ENCODE measurements around the gene DTX4.

The DTX4 gene

DNA sequence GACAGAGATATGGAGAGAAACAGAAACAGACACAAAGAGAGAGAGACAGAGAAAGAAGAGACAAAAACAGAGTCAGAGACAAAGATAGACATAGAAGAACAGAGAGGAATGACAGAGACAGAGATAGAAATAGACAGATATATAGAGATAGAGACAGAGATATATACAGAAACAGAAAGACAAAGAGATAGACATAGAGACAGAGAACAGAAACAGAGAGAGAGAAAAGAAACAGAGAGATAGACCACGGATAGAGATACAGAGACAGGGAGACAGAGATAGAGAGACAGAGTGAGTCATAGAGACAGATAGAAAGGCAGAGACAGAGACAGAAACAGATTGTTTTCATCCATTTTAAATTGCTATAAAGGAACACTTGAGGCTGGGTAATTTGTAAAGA, 53.1 kb downstream of the DTX4 start:
- H3K36me3 ChIP-seq = no peaks in the 10 kb centered on the region
- intact Hi-C loops (cut with DNase I; ENCODE audit: low total_unique reads) = no loop called here

DNA sequence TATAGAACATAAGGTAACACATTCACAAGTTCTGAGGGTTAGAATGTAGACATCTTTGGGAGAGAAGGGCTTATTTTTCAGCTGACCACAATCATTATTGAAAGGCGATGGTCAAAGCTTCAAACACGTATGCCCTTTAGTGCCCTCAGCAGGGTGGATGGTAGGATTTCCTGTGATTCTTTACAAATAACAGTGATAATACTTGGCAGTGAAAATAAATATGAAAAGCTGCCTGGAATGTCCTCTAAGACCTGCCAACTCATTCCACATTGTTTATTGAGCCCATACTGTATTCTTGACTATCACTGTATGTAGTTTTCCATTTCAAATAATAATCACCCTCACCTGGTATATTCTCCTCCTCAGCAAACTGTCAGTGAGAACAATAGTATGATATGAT, 54.5 kb downstream of the DTX4 start:
- no peak for TF ChIP-seq CTCF (IDR thresholded peaks at IDR 0.05)
- intact Hi-C loops (cut with DNase I; ENCODE audit: low total_unique reads) = no loop called here

More for the DNA sequence above, 53.1 kb downstream of the DTX4 start:
- no peak for DNase-seq
- Histone ChIP-seq H3K27ac (no peak overlapping the region), H3K27me3 (no peaks in the 10 kb centered on the region), H3K4me1 (peaks cover 0 to 11% (median 3%) of the 10 kb centered on the region in 4 donors), H3K9me3 (no peaks in the 10 kb centered on the region), H3K4me3 (no peak overlapping the region)
- TF ChIP-seq CTCF (IDR thresholded peaks at IDR 0.05) = no peak

DNA sequence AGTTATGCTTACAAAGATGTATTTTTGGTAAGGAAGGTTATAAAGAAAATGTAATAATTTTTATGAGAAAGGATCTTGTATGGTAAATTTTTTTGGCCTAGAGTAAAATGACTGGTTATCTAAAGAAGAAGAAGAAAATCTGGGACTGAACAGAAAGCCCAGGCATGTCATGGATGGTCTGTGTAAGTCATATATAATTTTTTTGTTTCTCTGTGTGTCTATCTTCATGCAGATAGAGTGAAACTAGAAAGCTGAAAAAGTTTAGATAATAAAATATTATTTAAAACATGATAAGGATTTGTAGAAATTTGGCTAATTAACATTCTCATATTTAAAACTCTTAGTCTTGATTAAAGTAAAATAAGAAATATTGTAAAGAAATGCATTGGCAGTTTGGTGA, 68.4 kb downstream of the DTX4 start:
- Histone ChIP-seq H3K9me3 (no peaks in the 10 kb centered on the region), H3K36me3 (no peaks in the 10 kb centered on the region), H3K4me3 (no peak overlapping the region), H3K27ac (no peak overlapping the region), H3K4me1 (no peaks in the 10 kb centered on the region), H3K27me3 (no peaks in the 10 kb centered on the region)
- no peak for TF ChIP-seq CTCF (IDR thresholded peaks at IDR 0.05)
- intact Hi-C loops (cut with DNase I; ENCODE audit: low total_unique reads) = no loop called here
- DNase-seq = no peak

More for the DNA sequence above, 54.5 kb downstream of the DTX4 start:
- no peak for DNase-seq
- H3K9me3 ChIP-seq = no peaks in the 10 kb centered on the region
- no peak overlapping the region for H3K4me3 ChIP-seq
- no peaks in the 10 kb centered on the region for H3K36me3 ChIP-seq
- H3K27me3 ChIP-seq = no peaks in the 10 kb centered on the region
- H3K4me1 ChIP-seq = peaks cover 0 to 6% (median 1%) of the 10 kb centered on the region in 4 donors
- no peak overlapping the region for H3K27ac ChIP-seq

GRCh38 chr11:59243633-59244032, 71.7 kb downstream of the DTX4 start:
- H3K27ac ChIP-seq = no peak overlapping the region
- H3K4me3 ChIP-seq = no peak overlapping the region
- DNase-seq = no peak
- no peaks in the 10 kb centered on the region for H3K27me3 ChIP-seq
- no peaks in the 10 kb centered on the region for H3K9me3 ChIP-seq
- H3K4me1 ChIP-seq = peaks cover 0 to 7% (median 0%) of the 10 kb centered on the region in 4 donors
- H3K36me3 ChIP-seq = no peaks in the 10 kb centered on the region
- TF ChIP-seq CTCF (IDR thresholded peaks at IDR 0.05) = no peak
- intact Hi-C loops (cut with DNase I; ENCODE audit: low total_unique reads) = no loop called here

DNA sequence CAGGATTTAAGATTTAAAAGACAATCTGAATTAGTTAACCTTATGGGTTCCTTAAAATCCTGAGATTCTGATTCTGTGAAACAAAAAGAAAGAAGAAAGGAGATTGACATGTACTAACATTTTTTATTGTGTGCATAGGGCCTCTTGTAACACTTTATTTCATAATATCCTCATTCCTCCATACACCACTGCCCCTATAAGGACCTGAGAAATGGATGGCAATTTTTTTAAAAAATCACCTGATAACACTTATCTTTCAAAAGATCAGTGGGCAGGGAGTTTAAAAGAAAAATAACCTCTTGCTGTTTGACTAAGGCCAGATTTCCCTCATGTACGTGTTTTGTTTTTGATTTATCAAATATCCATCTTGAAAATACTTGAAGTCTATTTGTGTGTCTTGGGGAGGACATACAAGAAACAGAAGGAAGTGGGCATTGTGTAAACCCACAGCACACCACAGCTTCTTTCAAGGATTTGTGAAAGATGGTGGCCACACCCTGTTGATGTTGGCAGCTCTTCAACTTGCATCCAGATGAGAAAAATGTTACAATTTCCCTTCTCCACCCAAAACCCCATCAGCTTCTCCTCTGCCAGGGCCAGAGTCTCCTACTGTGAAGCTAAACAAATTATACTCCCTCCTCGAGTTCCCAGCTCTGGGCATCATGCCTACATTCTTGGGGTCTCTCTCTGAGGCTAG, 75.7 kb downstream of the DTX4 start:
- H3K4me1 ChIP-seq = peaks cover 0 to 7% (median 0%) of the 10 kb centered on the region in 4 donors
- H3K27ac ChIP-seq = no peak overlapping the region
- H3K9me3 ChIP-seq = no peaks in the 10 kb centered on the region
- H3K36me3 ChIP-seq = no peaks in the 10 kb centered on the region
- intact Hi-C loops (cut with DNase I; ENCODE audit: low total_unique reads) = no loop called here
- H3K27me3 ChIP-seq = no peaks in the 10 kb centered on the region
- TF ChIP-seq CTCF (IDR thresholded peaks at IDR 0.05) = no peak
- peak in 1 of 2 donors; percentile 76 for DNase-seq
- H3K4me3 ChIP-seq = no peak overlapping the region

All from tibial artery (tissue), 4 donors.